AG09319 (cell line): Measurements from ENCODE around the gene CHMP4A.
A peak's percentile ranks its signal among the peaks of the same experiment; 100 is the strongest.

Source experiments
- DNase-seq: peaks from one replicate; pipeline ENCODE4 v3.0.0-alpha.2; 2010; ENCODE audit warnings: low read depth; ENCODE audit errors: extremely low read depth
- CTCF ChIP-seq: IDR thresholded peaks from 2 replicates; pipeline ENCODE4 v1.5.1; 2011; ENCODE audit warnings: low read depth, mild to moderate bottlenecking, inconsistent platforms, low read length, moderate library complexity

The CHMP4A gene

GRCh38 chr14:24188251-24189058, 24.8 kb downstream of the CHMP4A start, which contains the start of gene IPO4:
Gene IPO4 (minus strand): TSS chr14:24188816. CDS start chr14:24188787, 29 bp downstream.
- DNase-seq: peak; percentile 95
- no peak for TF ChIP-seq CTCF

GRCh38 chr14:24187539-24187915, 25.8 kb downstream of the CHMP4A start:
- no peak for DNase-seq
- TF ChIP-seq CTCF: no peak

GRCh38 chr14:24186831-24187538, 26.3 kb downstream of the CHMP4A start:
- DNase-seq: no peak
- no peak for TF ChIP-seq CTCF

GRCh38 chr14:24185741-24186140, 27.5 kb downstream of the CHMP4A start:
- no peak for TF ChIP-seq CTCF
- no peak for DNase-seq

- DNase-seq: no peak
- TF ChIP-seq CTCF: no peak
These were observed 28.3 kb downstream of the CHMP4A start for GRCh38 chr14:24185026-24185425.

- no peak for DNase-seq
- no peak for TF ChIP-seq CTCF
These were observed 29.0 kb downstream of the CHMP4A start for GRCh38 chr14:24184104-24184970.

GRCh38 chr14:24183014-24183481, 30.2 kb downstream of the CHMP4A start:
- TF ChIP-seq CTCF: no peak
- DNase-seq: no peak
